ENCODE data around the gene LCP1. TPM values are rescaled to one million over a fixed set of nuclear protein-coding genes. Genes with fewer than 3 reads are reported as not detected.
A peak's percentile ranks its signal among the peaks of the same experiment; 100 is the strongest.

LCP1 gene
- total RNA-seq, 2 experiments from 2014 or later = 965 to 1,009 TPM

DNA sequence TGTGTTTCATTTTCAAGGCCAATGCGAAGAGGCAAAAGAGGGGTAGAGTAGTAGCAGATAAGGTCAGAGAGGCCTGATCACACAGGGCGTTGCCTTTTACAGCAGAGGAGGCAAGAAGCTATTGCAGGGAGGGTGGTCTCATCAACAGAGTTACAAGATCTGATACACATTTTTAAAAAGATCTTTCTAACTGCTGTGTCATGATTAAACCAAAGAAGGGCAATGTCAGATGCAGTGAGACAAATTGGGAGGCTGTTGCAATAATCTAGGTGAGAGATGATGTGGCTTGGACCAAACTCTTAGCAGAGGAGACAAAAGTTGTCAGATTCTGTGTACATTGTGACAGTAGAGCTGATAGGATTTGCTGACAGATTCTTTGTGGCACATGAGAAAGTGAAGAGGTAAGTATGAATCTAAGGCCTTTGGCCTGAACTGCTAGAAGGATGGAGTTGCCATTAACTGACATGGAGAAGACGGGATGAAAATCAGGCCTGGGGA lies 16.8 kb upstream of the LCP1 start:
- ATAC-seq (ENCODE audit: low read depth) = no peak
- POLR2A ChIA-PET = interaction anchor here (1.4 to 2.8 kb wide), 4 partner anchors 7 to 31 kb away, joined by 3 to 30 read pairs (median 9); partner anchors contain the start of genes LCP1 and LRRC63
- Mint-ChIP-seq H3K4me1 (peaks cover 35% of the 10 kb centered on the region), H3K27ac (no peak overlapping the region), H3K9me3 (no peaks in the 10 kb centered on the region), H3K4me3 (no peak overlapping the region), H3K27me3 (no peaks in the 10 kb centered on the region), H3K36me3 (peaks cover 6% of the 10 kb centered on the region)
- no peak for DNase-seq

GRCh38 chr13:46197299-46198048 lies 15.5 kb upstream of the LCP1 start:
- H3K4me1 Mint-ChIP-seq = peaks cover 25% of the 10 kb centered on the region
- no peak overlapping the region for H3K4me3 Mint-ChIP-seq
- POLR2A ChIA-PET = no interaction called here
- ATAC-seq (ENCODE audit: low read depth) (no peak), DNase-seq (no peak)
- H3K27ac Mint-ChIP-seq = no peak overlapping the region
- H3K9me3 Mint-ChIP-seq = no peaks in the 10 kb centered on the region
- peaks cover 6% of the 10 kb centered on the region for H3K36me3 Mint-ChIP-seq
- H3K27me3 Mint-ChIP-seq = no peaks in the 10 kb centered on the region

GRCh38 chr13:46195016-46195415 lies 13.0 kb upstream of the LCP1 start:
- Mint-ChIP-seq H3K4me3 (no peak overlapping the region), H3K27me3 (peaks cover 6% of the 10 kb centered on the region), H3K4me1 (peaks cover 9% of the 10 kb centered on the region), H3K9me3 (peaks cover 3% of the 10 kb centered on the region), H3K36me3 (peaks cover 12% of the 10 kb centered on the region), H3K27ac (no peak overlapping the region)
- DNase-seq = no peak
- POLR2A ChIA-PET = no interaction called here
- ATAC-seq (ENCODE audit: low read depth) = no peak

- Mint-ChIP-seq H3K4me1 (peaks cover 5% of the 10 kb centered on the region), H3K27ac (no peak overlapping the region), H3K36me3 (peaks cover 15% of the 10 kb centered on the region), H3K4me3 (no peak overlapping the region), H3K27me3 (peaks cover 10% of the 10 kb centered on the region), H3K9me3 (peaks cover 5% of the 10 kb centered on the region)
- ATAC-seq (ENCODE audit: low read depth) (no peak), DNase-seq (no peak)
- POLR2A ChIA-PET = interaction anchor here (0.7 kb wide), 1 partner anchor 10 kb away, joined by 3 read pairs; the partner anchor contains the start of gene LCP1
Observed at GRCh38 chr13:46192412-46192811, 10.4 kb upstream of the LCP1 start.

DNA sequence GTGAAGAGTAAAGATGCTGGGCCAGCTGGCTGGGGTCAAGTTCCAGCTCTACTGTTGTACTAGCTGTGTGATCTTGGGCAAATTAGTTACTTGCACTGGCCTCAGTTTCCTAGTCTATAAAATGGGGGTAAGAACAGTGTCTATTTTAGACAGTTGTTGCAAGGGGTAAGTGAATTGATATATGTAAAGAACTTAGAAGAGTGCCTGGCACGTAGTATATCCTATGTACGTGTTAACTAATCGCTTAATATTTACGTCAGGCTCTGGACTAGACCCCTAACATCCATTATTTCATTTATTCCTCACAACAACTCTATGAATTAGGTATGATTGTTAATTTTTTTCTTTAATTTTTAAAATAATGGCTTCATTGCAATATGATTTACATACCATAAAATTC lies 3.7 kb upstream of the LCP1 start:
- peaks cover 3% of the 10 kb centered on the region for H3K9me3 Mint-ChIP-seq
- ATAC-seq (ENCODE audit: low read depth) (no peak), DNase-seq (no peak)
- POLR2A ChIA-PET = interaction anchor here (0.8 to 2.2 kb wide), 6 partner anchors 9 to 135 kb away, joined by 3 to 8 read pairs (median 4); no protein-coding TSS in a partner anchor
- no peak overlapping the region for H3K4me3 Mint-ChIP-seq
- peaks cover 31% of the 10 kb centered on the region for H3K4me1 Mint-ChIP-seq
- H3K27me3 Mint-ChIP-seq = peaks cover 6% of the 10 kb centered on the region
- peaks cover 7% of the 10 kb centered on the region for H3K36me3 Mint-ChIP-seq
- H3K27ac Mint-ChIP-seq = no peak overlapping the region

GRCh38 chr13:46184277-46184699 lies 2.3 kb upstream of the LCP1 start:
- POLR2A ChIA-PET = interaction anchor here (0.6 to 2.2 kb wide), 4 partner anchors 8 to 27 kb away, joined by 3 to 8 read pairs (median 4); no protein-coding TSS in a partner anchor
- H3K9me3 Mint-ChIP-seq = no peaks in the 10 kb centered on the region
- peaks cover 4% of the 10 kb centered on the region for H3K27me3 Mint-ChIP-seq
- DNase-seq (peak; percentile 72), ATAC-seq (ENCODE audit: low read depth) (peak; percentile 69)
- H3K36me3 Mint-ChIP-seq = peaks cover 14% of the 10 kb centered on the region
- peak overlapping the region; percentile 100 for H3K27ac Mint-ChIP-seq
- peak overlapping the region; percentile 98 for H3K4me3 Mint-ChIP-seq
- peaks cover 36% of the 10 kb centered on the region for H3K4me1 Mint-ChIP-seq

GRCh38 chr13:46183018-46183946 lies 1.3 kb upstream of the LCP1 start:
- POLR2A ChIA-PET = interaction anchor here (1.0 to 5.5 kb wide), 7 partner anchors 13 to 113 kb away, joined by 3 to 134 read pairs (median 19); partner anchors contain the start of gene LRRC63
- no peaks in the 10 kb centered on the region for H3K9me3 Mint-ChIP-seq
- no peaks in the 10 kb centered on the region for H3K27me3 Mint-ChIP-seq
- H3K36me3 Mint-ChIP-seq = peaks cover 14% of the 10 kb centered on the region
- no peak for DNase-seq
- peak overlapping the region; percentile 100 for H3K27ac Mint-ChIP-seq
- H3K4me1 Mint-ChIP-seq = peaks cover 40% of the 10 kb centered on the region
- ATAC-seq (ENCODE audit: low read depth) = no peak
- H3K4me3 Mint-ChIP-seq = peak overlapping the region; percentile 98

- no peaks in the 10 kb centered on the region for H3K9me3 Mint-ChIP-seq
- H3K27ac Mint-ChIP-seq = peak overlapping the region; percentile 100
- H3K4me3 Mint-ChIP-seq = peak overlapping the region; percentile 98
- ATAC-seq (ENCODE audit: low read depth) = no peak
- peaks cover 45% of the 10 kb centered on the region for H3K4me1 Mint-ChIP-seq
- POLR2A ChIA-PET = interaction anchor here (0.7 to 5.5 kb wide), 16 partner anchors 10 to 718 kb away, joined by 3 to 134 read pairs (median 6); partner anchors contain the start of genes COG3 and LRRC63
- peaks cover 22% of the 10 kb centered on the region for H3K36me3 Mint-ChIP-seq
- H3K27me3 Mint-ChIP-seq = no peaks in the 10 kb centered on the region
- no peak for DNase-seq
Observed at GRCh38 chr13:46182491-46182877, 507 bp upstream of the LCP1 start.

DNA sequence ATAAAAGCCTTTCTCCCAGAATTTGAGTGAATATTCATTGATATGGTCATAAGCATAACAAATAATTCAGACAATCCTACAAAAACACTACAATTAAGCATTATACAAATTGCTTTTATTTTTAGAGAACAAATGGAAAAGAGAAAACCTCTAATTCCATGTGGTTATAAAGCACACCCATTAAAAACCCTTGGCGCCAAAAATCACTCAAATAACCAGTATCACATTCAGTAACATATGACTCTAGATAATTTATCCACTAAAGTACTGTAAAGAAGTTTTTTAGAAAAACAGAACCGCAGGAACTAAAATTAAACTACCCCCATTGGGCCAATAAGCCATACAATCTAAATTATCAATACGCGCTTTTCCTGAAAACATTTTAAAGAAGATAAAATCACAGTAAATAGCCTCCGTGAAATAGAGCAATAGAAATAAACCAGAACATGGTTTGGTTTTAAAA lies 569 bp downstream of the LCP1 start:
- no peak for ATAC-seq (ENCODE audit: low read depth)
- POLR2A ChIA-PET = interaction anchor here (0.7 to 5.5 kb wide), 10 partner anchors 11 to 163 kb away, joined by 3 to 134 read pairs (median 10); partner anchors contain the start of gene LRRC63
- peaks cover 53% of the 10 kb centered on the region for H3K4me1 Mint-ChIP-seq
- no peak for DNase-seq
- H3K9me3 Mint-ChIP-seq = no peaks in the 10 kb centered on the region
- H3K36me3 Mint-ChIP-seq = peaks cover 31% of the 10 kb centered on the region
- H3K27ac Mint-ChIP-seq = peak overlapping the region; percentile 100
- peak overlapping the region; percentile 98 for H3K4me3 Mint-ChIP-seq
- no peaks in the 10 kb centered on the region for H3K27me3 Mint-ChIP-seq

GRCh38 chr13:46179969-46180763 lies 1.8 kb downstream of the LCP1 start:
- peaks cover 40% of the 10 kb centered on the region for H3K36me3 Mint-ChIP-seq
- POLR2A ChIA-PET = interaction anchor here (1.5 to 5.5 kb wide), 3 partner anchors 10 to 116 kb away, joined by 7 to 134 read pairs (median 11); no protein-coding TSS in a partner anchor
- ATAC-seq (ENCODE audit: low read depth) (no peak), DNase-seq (no peak)
- H3K4me1 Mint-ChIP-seq = peaks cover 60% of the 10 kb centered on the region
- H3K27me3 Mint-ChIP-seq = no peaks in the 10 kb centered on the region
- peak overlapping the region; percentile 98 for H3K4me3 Mint-ChIP-seq
- H3K9me3 Mint-ChIP-seq = no peaks in the 10 kb centered on the region
- H3K27ac Mint-ChIP-seq = peak overlapping the region; percentile 100

DNA sequence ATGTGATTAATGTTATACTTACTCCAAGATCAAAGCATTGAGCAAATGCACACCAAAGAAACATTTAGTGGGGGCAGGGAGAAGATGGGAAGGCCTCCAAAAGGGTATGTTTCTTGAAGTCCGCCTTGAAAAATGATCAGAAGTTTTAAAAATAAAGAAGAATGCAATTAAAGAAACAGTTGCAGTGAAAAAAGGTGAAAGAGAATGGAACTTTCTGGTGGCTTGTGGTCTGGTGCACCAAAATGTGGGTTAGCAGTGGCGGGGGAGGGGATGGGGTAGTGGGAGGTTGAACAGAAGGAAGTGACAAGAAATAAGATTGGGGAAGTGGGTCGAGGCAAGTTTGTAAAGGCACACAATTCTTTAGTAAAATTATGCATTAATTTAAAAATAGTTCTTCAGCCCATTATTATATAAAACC lies 2.5 kb downstream of the LCP1 start:
- peak overlapping the region; percentile 98 for H3K4me3 Mint-ChIP-seq
- H3K27me3 Mint-ChIP-seq = no peaks in the 10 kb centered on the region
- H3K9me3 Mint-ChIP-seq = no peaks in the 10 kb centered on the region
- POLR2A ChIA-PET = interaction anchor here (0.6 to 5.5 kb wide), 7 partner anchors 9 to 839 kb away, joined by 3 to 134 read pairs (median 7); partner anchors contain the start of gene TPT1
- ATAC-seq (ENCODE audit: low read depth) = no peak
- peak; percentile 75 for DNase-seq
- peak overlapping the region; percentile 100 for H3K27ac Mint-ChIP-seq
- peaks cover 42% of the 10 kb centered on the region for H3K36me3 Mint-ChIP-seq
- H3K4me1 Mint-ChIP-seq = peaks cover 61% of the 10 kb centered on the region

DNA sequence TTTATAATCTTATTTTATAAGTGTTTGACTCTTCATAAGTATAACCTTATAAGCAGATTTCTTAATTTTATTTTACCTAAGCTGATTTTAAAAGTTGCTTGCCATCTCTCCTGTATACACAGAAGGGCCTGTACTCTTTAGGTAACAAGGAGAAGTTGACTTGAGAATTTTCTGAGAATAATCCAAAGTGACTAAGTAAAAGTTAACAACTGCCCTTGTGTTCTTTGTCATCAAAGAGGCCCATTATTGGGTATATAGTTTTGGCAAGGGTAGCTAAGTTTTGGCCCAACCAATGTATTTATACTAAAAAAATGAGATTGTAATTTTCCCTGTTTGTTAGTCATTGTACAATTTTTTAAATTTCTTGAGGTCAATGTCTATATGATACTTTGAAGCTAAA lies 3.2 kb downstream of the LCP1 start:
- H3K9me3 Mint-ChIP-seq = no peaks in the 10 kb centered on the region
- POLR2A ChIA-PET = interaction anchor here (0.9 to 5.5 kb wide), 6 partner anchors 8 to 838 kb away, joined by 3 to 134 read pairs (median 8); partner anchors contain the start of gene TPT1
- H3K27ac Mint-ChIP-seq = peak overlapping the region; percentile 100
- H3K27me3 Mint-ChIP-seq = no peaks in the 10 kb centered on the region
- peaks cover 45% of the 10 kb centered on the region for H3K36me3 Mint-ChIP-seq
- H3K4me1 Mint-ChIP-seq = peaks cover 60% of the 10 kb centered on the region
- no peak for ATAC-seq (ENCODE audit: low read depth)
- H3K4me3 Mint-ChIP-seq = peak overlapping the region; percentile 98
- no peak for DNase-seq
